CD14-positive monocyte (primary cell): Measurements from ENCODE around the gene HCST. TPM values are rescaled to one million over a fixed set of nuclear protein-coding genes. Genes with fewer than 3 reads are reported as not detected.
A peak's percentile ranks its signal among the peaks of the same experiment; 100 is the strongest.

Source experiments
- DNase-seq, 3 donors: peaks; one replicate each; pipeline ENCODE4 v3.0.0-alpha.2; 2011 to 2022
- H2AFZ ChIP-seq: 2 replicates; pipeline ENCODE4 v1.6.0; 2012; ENCODE audit warnings: mild to moderate bottlenecking, low read depth, low read length, inconsistent platforms; ENCODE audit not compliant: insufficient read depth, poor library complexity, severe bottlenecking
- H3K27ac ChIP-seq, 2 donors: 1 replicate in 1 of 2; 2 replicates in 1 of 2; pipeline ENCODE4 v1.5.1; 2012 to 2013; ENCODE audit warnings: low read length in 2 of 2, control low read depth in 1 of 2, inconsistent platforms in 1 of 2, low read depth in 1 of 2, mild to moderate bottlenecking in 1 of 2
- H3K27me3 ChIP-seq, 2 donors: one replicate each; pipeline versions ENCODE4 v1.6.0 to v1.6.1; 2011 to 2013; ENCODE audit warnings: low read length in 2 of 2; ENCODE audit not compliant: control insufficient read depth in 2 of 2, insufficient read depth in 2 of 2
- H3K36me3 ChIP-seq, 2 donors: replicated peaks in 1 of 2; 1 replicate in 1 of 2; 2 replicates in 1 of 2; pipeline versions ENCODE4 v1.5.1 to v1.6.1; 2012 to 2013; ENCODE audit warnings: low read length in 2 of 2, control low read depth in 1 of 2, inconsistent platforms in 1 of 2, mild to moderate bottlenecking in 1 of 2; ENCODE audit not compliant: insufficient read depth in 2 of 2, control insufficient read depth in 1 of 2
- H3K4me1 ChIP-seq, 2 donors: 1 replicate in 1 of 2; 2 replicates in 1 of 2; pipeline versions ENCODE4 v1.5.1 to v1.6.1; 2012 to 2013; ENCODE audit warnings: low read length in 2 of 2, control low read depth in 1 of 2, inconsistent platforms in 1 of 2, mild to moderate bottlenecking in 1 of 2, moderate library complexity in 1 of 2; ENCODE audit not compliant: insufficient read depth in 2 of 2, control insufficient read depth in 1 of 2
- H3K4me2 ChIP-seq: replicated peaks from 2 replicates; pipeline ENCODE3; 2012; ENCODE audit warnings: low read length, moderate library complexity, mild to moderate bottlenecking; ENCODE audit not compliant: poor library complexity, severe bottlenecking; ENCODE audit errors: extremely low read depth
- H3K4me3 ChIP-seq, 3 experiments: fragments of 200-600 bp in 1 of 3; sonication (generic) in 1 of 3; replicated peaks in 1 of 3; 1 replicate in 2 of 3; 2 replicates in 1 of 3; pipeline ENCODE4 v1.5.1; 2011 to 2013; ENCODE audit warnings: low read length in 3 of 3, mild to moderate bottlenecking in 3 of 3, control low read depth in 2 of 3, low read depth in 2 of 3, inconsistent platforms in 1 of 3, moderate library complexity in 1 of 3
- H3K79me2 ChIP-seq: 2 replicates; pipeline ENCODE4 v1.6.0; 2012; ENCODE audit warnings: mild to moderate bottlenecking, control low read depth, inconsistent platforms, low read length, moderate library complexity; ENCODE audit not compliant: insufficient read depth
- H3K9ac ChIP-seq: 2 replicates; pipeline ENCODE4 v1.6.0; 2017; ENCODE audit warnings: low read length, mild to moderate bottlenecking; ENCODE audit not compliant: insufficient read depth, poor library complexity, severe bottlenecking
- H3K9me3 ChIP-seq, 2 donors: replicated peaks in 1 of 2; 1 replicate in 1 of 2; 2 replicates in 1 of 2; pipeline versions ENCODE4 v1.5.1 to v1.6.1; 2012 to 2013; ENCODE audit warnings: low read length in 2 of 2, control low read depth in 1 of 2; ENCODE audit not compliant: control insufficient read depth in 1 of 2, insufficient read depth in 1 of 2
- H4K20me1 ChIP-seq: 2 replicates; pipeline ENCODE4 v1.6.0; 2012; ENCODE audit warnings: mild to moderate bottlenecking, low read length, control low read depth, moderate library complexity; ENCODE audit not compliant: insufficient read depth
- H3K27ac Mint-ChIP-seq, 7 donors: one replicate each; pipeline ENCODE4 v1.8.0; 2020; ENCODE audit warnings: mild to moderate bottlenecking in 7 of 7, mixed read lengths in 7 of 7, moderate library complexity in 6 of 7, inconsistent platforms in 2 of 7
- H3K27me3 Mint-ChIP-seq, 3 donors: one replicate each; pipeline ENCODE4 v1.8.0; 2021 to 2022; ENCODE audit warnings: low read depth in 3 of 3, mild to moderate bottlenecking in 3 of 3, mixed read lengths in 3 of 3, moderate library complexity in 3 of 3, inconsistent platforms in 1 of 3
- H3K36me3 Mint-ChIP-seq, 2 donors: one replicate each; pipeline ENCODE4 v1.8.0; 2020; ENCODE audit warnings: mixed read lengths in 2 of 2, inconsistent platforms in 1 of 2, mild to moderate bottlenecking in 1 of 2
- H3K4me1 Mint-ChIP-seq: one replicate; pipeline ENCODE4 v1.8.0; 2020; ENCODE audit warnings: mild to moderate bottlenecking, mixed read lengths
- H3K4me3 Mint-ChIP-seq, 2 donors: one replicate each; pipeline ENCODE4 v1.8.0; 2020; ENCODE audit warnings: mild to moderate bottlenecking in 2 of 2, mixed read lengths in 2 of 2, moderate library complexity in 1 of 2
- H3K9me3 Mint-ChIP-seq, 7 donors: one replicate each; pipeline ENCODE4 v1.8.0; 2020 to 2022; ENCODE audit warnings: mixed read lengths in 7 of 7, mild to moderate bottlenecking in 6 of 7, moderate library complexity in 6 of 7, inconsistent platforms in 2 of 7
- CTCF ChIP-seq: fragments of 200-600 bp; IDR thresholded peaks from one replicate; pipeline ENCODE4 v1.8.0; 2022; ENCODE audit warnings: antibody characterized with exemption, mild to moderate bottlenecking
- WGBS: methylation state at CpG from one replicate; pipeline ENCODE4 v1.1.5; 2013; ENCODE audit warnings: missing lambda C conversion rate; ENCODE audit not compliant: insufficient coverage; 5-methylcytosine and 5-hydroxymethylcytosine counted together
- intact Hi-C, 2 donors: fragments of 100-400 bp; cut with micrococcal nuclease; formaldehyde crosslinking; loops; one replicate each; pipeline versions ENCODE4 v1.15.0 to v1.15.1; 2023
- polyA plus RNA-seq, 3 donors: library from polyadenylated mRNA; depleted of rRNA in 1 of 3; unstranded in 2 of 3; stranded (reverse) in 1 of 3; fragments of 300-500 nt in 2 of 3; fragments of >200 nt in 1 of 3; fragmentation: Illumina TruSeq in 2 of 3; gene quantifications; 1 replicate in 2 of 3; 2 replicates in 1 of 3; pipeline ENCODE4 v1.2.3, GENCODE V29; 2012 to 2021

HCST gene
- polyA plus RNA-seq, 3 donors: 264 to 829 (median 594) TPM

DNA sequence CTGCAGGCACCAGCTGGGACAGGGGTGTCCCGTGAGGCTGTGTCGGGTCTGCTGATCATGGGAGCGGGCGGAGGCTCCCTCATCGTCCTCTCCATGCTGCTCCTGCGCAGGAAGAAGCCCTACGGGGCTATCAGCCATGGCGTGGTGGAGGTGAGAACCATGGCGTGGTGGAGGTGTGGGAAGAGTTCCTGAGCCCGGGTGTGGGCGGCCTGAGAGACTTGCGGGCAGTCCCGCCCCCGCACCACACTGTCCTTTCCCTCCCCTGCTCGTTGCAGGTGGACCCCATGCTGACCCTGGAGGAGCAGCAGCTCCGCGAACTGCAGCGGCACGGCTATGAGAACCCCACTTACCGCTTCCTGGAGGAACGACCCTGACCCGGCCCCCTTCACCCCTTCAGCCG lies 23.3 kb upstream of the HCST start:
- no peak overlapping the region for H3K27ac Mint-ChIP-seq
- H3K9me3 ChIP-seq: no peaks in the 10 kb centered on the region
- H3K27me3 Mint-ChIP-seq: peaks cover 22 to 30% (median 26%) of the 10 kb centered on the region in 3 donors
- no peaks in the 10 kb centered on the region for H4K20me1 ChIP-seq
- DNase-seq: no peak
- peaks cover 0 to 2% (median 0%) of the 10 kb centered on the region in 7 donors for H3K9me3 Mint-ChIP-seq
- H3K36me3 ChIP-seq: no peaks in the 10 kb centered on the region
- H3K79me2 ChIP-seq: no peaks in the 10 kb centered on the region
- H2AFZ ChIP-seq: no peak overlapping the region
- peak overlapping the region in 1 of 2 donors; percentile 62 for H3K4me3 Mint-ChIP-seq
- no peak overlapping the region for H3K27ac ChIP-seq
- peaks cover 0 to 1% of the 10 kb centered on the region in 2 donors for H3K36me3 Mint-ChIP-seq
- 24% methylated on average over 10 of the region's 23 CpGs for WGBS
- peaks cover 0 to 5% of the 10 kb centered on the region in 2 donors for H3K4me1 ChIP-seq
- peaks cover 9% of the 10 kb centered on the region for H3K4me1 Mint-ChIP-seq
- no peak overlapping the region for H3K4me2 ChIP-seq
- H3K4me3 ChIP-seq: no peak overlapping the region
- no peak for TF ChIP-seq CTCF
- H3K9ac ChIP-seq: no peak overlapping the region
- peaks cover 0 to 16% of the 10 kb centered on the region in 2 donors for H3K27me3 ChIP-seq
- intact Hi-C loops: loop anchor here in 1 of 2 donors (10.0 kb wide), 1 partner anchor 104 kb away; the partner anchor contains the start of gene ARHGAP33

GRCh38 chr19:35879770-35880317 lies 22.5 kb upstream of the HCST start:
- no peak for TF ChIP-seq CTCF
- peak; percentile 80 to 89 (median 87) for DNase-seq
- H3K27ac ChIP-seq: no peak overlapping the region
- H2AFZ ChIP-seq: no peak overlapping the region
- intact Hi-C loops: loop anchor here in 1 of 2 donors (10.0 kb wide), 1 partner anchor 105 kb away; the partner anchor contains the start of gene ARHGAP33
- H3K27me3 ChIP-seq: peaks cover 0 to 16% of the 10 kb centered on the region in 2 donors
- H3K4me3 ChIP-seq: no peak overlapping the region
- no peak overlapping the region for H3K4me2 ChIP-seq
- no peaks in the 10 kb centered on the region for H3K9me3 ChIP-seq
- Mint-ChIP-seq H3K36me3 (peaks cover 0 to 1% of the 10 kb centered on the region in 2 donors), H3K27me3 (peaks cover 20 to 30% (median 26%) of the 10 kb centered on the region in 3 donors), H3K4me1 (peaks cover 9% of the 10 kb centered on the region), H3K9me3 (peaks cover 0 to 2% (median 0%) of the 10 kb centered on the region in 7 donors), H3K27ac (peak overlapping the region in 4 of 7 donors; percentile 5 to 42 (median 19)), H3K4me3 (peak overlapping the region in 1 of 2 donors; percentile 62)
- peaks cover 0 to 5% of the 10 kb centered on the region in 2 donors for H3K4me1 ChIP-seq
- H3K9ac ChIP-seq: no peak overlapping the region
- 2% methylated on average over 25 of the region's 28 CpGs for WGBS
- no peaks in the 10 kb centered on the region for H3K79me2 ChIP-seq
- H3K36me3 ChIP-seq: no peaks in the 10 kb centered on the region
- no peaks in the 10 kb centered on the region for H4K20me1 ChIP-seq
